ENCODE measurements around the gene DGCR6. TPM values are rescaled to one million over a fixed set of nuclear protein-coding genes. Genes with fewer than 3 reads are reported as not detected.
A peak's percentile ranks its signal among the peaks of the same experiment; 100 is the strongest.
"Not testable (repeated sequence)": the region's sequence is repeated elsewhere in the genome, so short reads cannot be mapped to it uniquely, and the experiment has no call there.

Gene DGCR6
- total and polyA plus RNA-seq, 2 donors from 2014 or later: 1.7 to 3.7 TPM

DNA sequence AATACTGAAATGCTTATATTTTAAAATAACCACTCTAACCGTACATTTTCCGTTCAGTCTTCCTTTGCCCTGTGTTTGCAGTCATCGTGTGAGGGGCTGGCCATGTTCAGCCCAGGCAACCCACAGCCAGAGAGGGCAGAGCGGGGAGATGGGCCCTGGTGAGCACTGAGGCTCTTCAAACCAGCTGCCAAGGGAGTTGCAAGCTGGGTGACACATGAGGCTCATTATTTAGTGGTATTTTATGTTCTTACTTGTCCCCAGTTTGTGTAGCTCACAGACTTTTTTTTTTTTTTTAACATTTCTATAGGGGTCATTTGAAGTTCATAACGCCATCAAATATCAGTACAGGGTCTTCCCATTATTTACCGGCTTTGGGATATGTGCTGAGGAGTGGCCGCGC is 18.0 kb upstream of the DGCR6 start:
- no peaks in the 10 kb centered on the region for H3K27me3 ChIP-seq (ENCODE audit: control insufficient read depth, insufficient read depth, low read length)
- FAIRE-seq (no peak), DNase-seq (no peak)
- no peak overlapping the region for H3K9ac ChIP-seq (ENCODE audit: low read length in 3 of 3)
- H3K36me3 ChIP-seq (ENCODE audit: control insufficient read depth in 2 of 3, insufficient read depth in 3 of 3, low read length in 3 of 3): no peaks in the 10 kb centered on the region
- no peak overlapping the region for H3K4me3 ChIP-seq (ENCODE audit: low read length in 3 of 3)
- intact Hi-C loops (cut with DNase I): no loop called here
- no peaks in the 10 kb centered on the region for H3K4me1 ChIP-seq (ENCODE audit: control insufficient read depth in 2 of 3, insufficient read depth in 2 of 3, low read depth in 1 of 3, low read length in 3 of 3)
- no peak overlapping the region for H3K27ac ChIP-seq (ENCODE audit: low read depth in 2 of 2, low read length in 2 of 2)
- TF ChIP-seq, protein P1, sequence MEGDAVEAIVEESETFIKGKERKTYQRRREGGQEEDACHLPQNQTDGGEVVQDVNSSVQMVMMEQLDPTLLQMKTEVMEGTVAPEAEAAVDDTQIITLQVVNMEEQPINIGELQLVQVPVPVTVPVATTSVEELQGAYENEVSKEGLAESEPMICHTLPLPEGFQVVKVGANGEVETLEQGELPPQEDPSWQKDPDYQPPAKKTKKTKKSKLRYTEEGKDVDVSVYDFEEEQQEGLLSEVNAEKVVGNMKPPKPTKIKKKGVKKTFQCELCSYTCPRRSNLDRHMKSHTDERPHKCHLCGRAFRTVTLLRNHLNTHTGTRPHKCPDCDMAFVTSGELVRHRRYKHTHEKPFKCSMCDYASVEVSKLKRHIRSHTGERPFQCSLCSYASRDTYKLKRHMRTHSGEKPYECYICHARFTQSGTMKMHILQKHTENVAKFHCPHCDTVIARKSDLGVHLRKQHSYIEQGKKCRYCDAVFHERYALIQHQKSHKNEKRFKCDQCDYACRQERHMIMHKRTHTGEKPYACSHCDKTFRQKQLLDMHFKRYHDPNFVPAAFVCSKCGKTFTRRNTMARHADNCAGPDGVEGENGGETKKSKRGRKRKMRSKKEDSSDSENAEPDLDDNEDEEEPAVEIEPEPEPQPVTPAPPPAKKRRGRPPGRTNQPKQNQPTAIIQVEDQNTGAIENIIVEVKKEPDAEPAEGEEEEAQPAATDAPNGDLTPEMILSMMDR (IDR thresholded peaks at IDR 0.05; ENCODE audit: borderline replicate concordance, extremely low read depth, insufficient read depth): no peak
- H3K9me3 ChIP-seq (ENCODE audit: control insufficient read depth in 2 of 3, insufficient read depth in 1 of 3, low read length in 3 of 3): no peaks in the 10 kb centered on the region

DNA sequence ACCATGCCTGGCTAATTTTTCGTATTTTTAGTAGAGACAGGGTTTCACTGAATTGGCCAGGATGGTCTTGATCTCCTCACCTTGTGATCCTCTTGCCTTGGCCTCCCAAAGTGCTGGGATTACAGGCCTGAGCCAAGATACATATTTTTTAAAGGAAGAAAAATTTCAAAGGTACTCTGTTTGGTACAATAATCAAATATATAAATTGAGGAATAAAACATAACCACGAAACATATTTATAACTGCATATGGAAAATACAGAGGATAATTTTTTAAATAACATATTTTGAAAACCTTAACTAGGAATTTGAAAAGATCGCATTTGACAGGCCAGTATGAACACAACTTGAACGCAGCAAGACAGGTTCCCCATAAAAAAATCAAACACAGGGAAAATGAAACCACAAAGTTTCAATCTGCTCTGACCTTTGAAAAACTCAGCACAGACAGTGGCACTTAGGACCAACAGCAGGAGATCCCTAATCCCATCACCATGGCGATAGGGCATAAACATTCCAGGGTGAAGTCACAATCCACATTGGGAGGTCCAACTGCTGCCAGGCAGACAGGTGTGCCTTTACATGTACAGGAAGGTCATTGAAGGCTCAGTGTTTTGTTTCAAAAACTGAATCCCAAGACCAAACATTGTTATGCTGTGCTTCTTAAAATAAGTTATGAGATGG is 15.5 kb upstream of the DGCR6 start:
- H3K9ac ChIP-seq (ENCODE audit: low read length in 3 of 3); H3K36me3 ChIP-seq (ENCODE audit: control insufficient read depth in 2 of 3, insufficient read depth in 3 of 3, low read length in 3 of 3); intact Hi-C loops (cut with DNase I); H3K27me3 ChIP-seq (ENCODE audit: control insufficient read depth, insufficient read depth, low read length); H3K4me1 ChIP-seq (ENCODE audit: control insufficient read depth in 2 of 3, insufficient read depth in 2 of 3, low read depth in 1 of 3, low read length in 3 of 3); H3K4me3 ChIP-seq (ENCODE audit: low read length in 3 of 3); H3K27ac ChIP-seq (ENCODE audit: low read depth in 2 of 2, low read length in 2 of 2); H3K9me3 ChIP-seq (ENCODE audit: control insufficient read depth in 2 of 3, insufficient read depth in 1 of 3, low read length in 3 of 3); DNase-seq: not testable (repeated sequence)
- FAIRE-seq: peak; percentile 99

DNA sequence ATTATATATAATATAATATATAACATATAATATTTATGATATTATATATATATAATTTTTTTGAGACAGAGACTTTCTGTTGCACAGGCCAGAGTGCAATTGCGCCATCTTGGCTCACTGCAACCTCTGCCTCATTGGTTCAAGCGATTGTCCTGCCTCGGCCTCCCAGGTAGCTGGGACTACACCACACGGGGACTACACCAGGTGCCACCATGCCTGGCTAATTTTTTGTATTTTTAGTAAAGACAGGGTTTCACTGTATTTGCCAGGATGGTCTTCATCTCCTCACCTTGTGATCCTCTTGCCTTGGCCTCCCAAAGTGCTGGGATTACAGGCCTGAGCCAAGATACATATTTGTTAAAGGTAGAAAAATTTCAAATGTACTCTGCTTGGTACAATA is 12.3 kb upstream of the DGCR6 start:
- H3K4me3 ChIP-seq (ENCODE audit: low read length in 3 of 3); H3K9me3 ChIP-seq (ENCODE audit: control insufficient read depth in 2 of 3, insufficient read depth in 1 of 3, low read length in 3 of 3); H3K9ac ChIP-seq (ENCODE audit: low read length in 3 of 3); H3K4me1 ChIP-seq (ENCODE audit: control insufficient read depth in 2 of 3, insufficient read depth in 2 of 3, low read depth in 1 of 3, low read length in 3 of 3); FAIRE-seq; H3K27me3 ChIP-seq (ENCODE audit: control insufficient read depth, insufficient read depth, low read length); DNase-seq; intact Hi-C loops (cut with DNase I); H3K27ac ChIP-seq (ENCODE audit: low read depth in 2 of 2, low read length in 2 of 2); H3K36me3 ChIP-seq (ENCODE audit: control insufficient read depth in 2 of 3, insufficient read depth in 3 of 3, low read length in 3 of 3): not testable (repeated sequence)

DNA sequence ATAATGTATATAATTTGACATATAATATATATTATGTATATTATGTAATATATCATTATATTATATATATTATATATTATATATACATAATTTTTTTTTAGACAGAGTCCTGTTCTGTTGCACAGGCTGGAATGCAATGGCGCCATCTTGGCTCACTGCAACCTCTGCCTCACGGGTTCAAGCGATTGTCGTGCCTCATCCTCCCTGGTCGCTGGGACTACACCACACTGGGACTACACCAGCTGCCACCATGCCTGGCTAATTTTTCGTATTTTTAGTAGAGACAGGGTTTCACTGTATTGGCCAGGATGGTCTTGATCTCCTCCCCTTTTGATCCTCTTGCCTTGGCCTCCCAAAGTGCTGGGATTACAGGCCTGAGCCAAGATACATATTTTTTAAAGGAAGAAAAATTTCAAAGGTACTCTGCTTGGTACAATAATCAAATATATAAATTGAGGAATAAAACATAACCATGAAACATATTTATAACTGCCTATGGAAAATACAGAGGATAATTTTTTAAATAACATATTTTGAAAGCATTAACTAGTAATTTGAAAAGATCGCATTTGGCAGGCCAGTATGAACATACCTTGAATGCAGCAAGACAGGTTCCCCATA is 10.0 kb upstream of the DGCR6 start:
- H3K4me1 ChIP-seq (ENCODE audit: control insufficient read depth in 2 of 3, insufficient read depth in 2 of 3, low read depth in 1 of 3, low read length in 3 of 3); H3K36me3 ChIP-seq (ENCODE audit: control insufficient read depth in 2 of 3, insufficient read depth in 3 of 3, low read length in 3 of 3); H3K9me3 ChIP-seq (ENCODE audit: control insufficient read depth in 2 of 3, insufficient read depth in 1 of 3, low read length in 3 of 3); H3K4me3 ChIP-seq (ENCODE audit: low read length in 3 of 3); H3K27ac ChIP-seq (ENCODE audit: low read depth in 2 of 2, low read length in 2 of 2); H3K9ac ChIP-seq (ENCODE audit: low read length in 3 of 3); intact Hi-C loops (cut with DNase I); H3K27me3 ChIP-seq (ENCODE audit: control insufficient read depth, insufficient read depth, low read length): not testable (repeated sequence)
- DNase-seq (peak in 3 of 5 donors; percentile 0 to 66 (median 1)), FAIRE-seq (peak; percentile 100)

DNA sequence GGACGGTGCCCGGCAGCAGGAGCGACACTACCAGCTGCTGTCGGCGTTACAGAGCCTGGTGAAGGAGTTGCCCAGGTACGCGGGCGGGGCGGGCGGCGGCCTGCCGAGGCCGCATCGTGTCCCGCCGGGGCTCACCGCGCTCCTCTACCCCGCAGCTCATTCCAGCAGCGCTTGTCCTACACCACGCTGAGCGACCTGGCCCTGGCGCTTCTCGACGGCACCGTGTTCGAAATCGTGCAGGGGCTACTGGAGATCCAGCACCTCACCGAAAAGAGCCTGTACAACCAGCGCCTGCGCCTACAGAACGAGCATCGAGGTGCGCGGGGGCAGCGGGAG is 258 bp downstream of the DGCR6 start:
- H3K27ac ChIP-seq (ENCODE audit: low read depth in 2 of 2, low read length in 2 of 2); H3K9me3 ChIP-seq (ENCODE audit: control insufficient read depth in 2 of 3, insufficient read depth in 1 of 3, low read length in 3 of 3); H3K27me3 ChIP-seq (ENCODE audit: control insufficient read depth, insufficient read depth, low read length); H3K4me1 ChIP-seq (ENCODE audit: control insufficient read depth in 2 of 3, insufficient read depth in 2 of 3, low read depth in 1 of 3, low read length in 3 of 3); DNase-seq; H3K4me3 ChIP-seq (ENCODE audit: low read length in 3 of 3); H3K36me3 ChIP-seq (ENCODE audit: control insufficient read depth in 2 of 3, insufficient read depth in 3 of 3, low read length in 3 of 3); FAIRE-seq; intact Hi-C loops (cut with DNase I); H3K9ac ChIP-seq (ENCODE audit: low read length in 3 of 3): not testable (repeated sequence)

All from kidney (tissue), 14 donors.